ENCODE measurements around the gene TMEM100. TPM values are rescaled to one million over a fixed set of nuclear protein-coding genes. Genes with fewer than 3 reads are reported as not detected.

TMEM100 gene
- total RNA-seq, 4 donors from 2014 or later, result 2.8 to 26.3 (median 6.2) TPM

- no peak overlapping the region for H3K27ac ChIP-seq
- no peak for TF ChIP-seq POLR2A (IDR thresholded peaks at IDR 0.05)
- TF ChIP-seq CTCF (IDR thresholded peaks at IDR 0.05), result no peak
- intact Hi-C loops (cut with DNase I; ENCODE audit: low total_unique reads), result no loop called here
- no peaks in the 10 kb centered on the region for H3K9me3 ChIP-seq
- no peak overlapping the region for H3K4me3 ChIP-seq
- H3K27me3 ChIP-seq, result no peaks in the 10 kb centered on the region
- H3K4me1 ChIP-seq, result no peaks in the 10 kb centered on the region
- no peaks in the 10 kb centered on the region for H3K36me3 ChIP-seq
- no peak for DNase-seq
Measured at GRCh38 chr17:55709440-55709839, 13.2 kb downstream of the TMEM100 start.

GRCh38 chr17:55708175-55708974, 14.3 kb downstream of the TMEM100 start:
- intact Hi-C loops (cut with DNase I; ENCODE audit: low total_unique reads), result no loop called here
- TF ChIP-seq POLR2A (IDR thresholded peaks at IDR 0.05), result no peak
- TF ChIP-seq CTCF (IDR thresholded peaks at IDR 0.05), result no peak
- H3K4me3 ChIP-seq, result no peak overlapping the region
- H3K9me3 ChIP-seq, result no peaks in the 10 kb centered on the region
- H3K27ac ChIP-seq, result no peak overlapping the region
- no peak for DNase-seq
- H3K36me3 ChIP-seq, result no peaks in the 10 kb centered on the region
- no peaks in the 10 kb centered on the region for H3K4me1 ChIP-seq
- no peaks in the 10 kb centered on the region for H3K27me3 ChIP-seq

GRCh38 chr17:55706808-55707773, 15.6 kb downstream of the TMEM100 start:
- Histone ChIP-seq H3K27me3 (no peaks in the 10 kb centered on the region), H3K9me3 (no peaks in the 10 kb centered on the region), H3K36me3 (no peaks in the 10 kb centered on the region), H3K27ac (no peak overlapping the region), H3K4me3 (no peak overlapping the region), H3K4me1 (no peaks in the 10 kb centered on the region)
- TF ChIP-seq CTCF (IDR thresholded peaks at IDR 0.05), result no peak
- no peak for TF ChIP-seq POLR2A (IDR thresholded peaks at IDR 0.05)
- DNase-seq, result no peak
- intact Hi-C loops (cut with DNase I; ENCODE audit: low total_unique reads), result no loop called here

- Histone ChIP-seq H3K27me3 (no peaks in the 10 kb centered on the region), H3K27ac (no peak overlapping the region), H3K9me3 (no peaks in the 10 kb centered on the region), H3K4me3 (no peak overlapping the region), H3K4me1 (no peaks in the 10 kb centered on the region), H3K36me3 (no peaks in the 10 kb centered on the region)
- TF ChIP-seq POLR2A (IDR thresholded peaks at IDR 0.05) (no peak), CTCF (IDR thresholded peaks at IDR 0.05) (no peak)
- no peak for DNase-seq
- intact Hi-C loops (cut with DNase I; ENCODE audit: low total_unique reads), result no loop called here
Measured at GRCh38 chr17:55705847-55706246, 16.8 kb downstream of the TMEM100 start.

DNA sequence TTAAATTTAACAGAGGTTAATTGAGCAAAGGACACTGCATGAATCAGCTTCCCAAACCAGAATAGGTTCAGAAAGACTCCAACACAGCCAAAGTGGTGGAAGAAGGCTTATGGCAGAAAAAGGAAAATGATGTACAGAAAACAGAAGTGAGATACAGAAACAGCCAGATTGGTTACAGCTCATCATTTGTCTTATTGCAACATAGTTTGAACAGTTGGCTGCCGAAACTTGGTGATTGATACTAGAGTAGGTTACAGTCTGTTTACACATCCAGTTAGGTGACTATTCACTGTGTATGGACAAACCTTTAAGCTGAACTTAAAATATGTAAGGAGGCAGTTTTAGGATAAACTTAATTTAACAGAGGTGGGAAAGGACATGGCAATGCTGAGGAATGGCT, 18.3 kb downstream of the TMEM100 start:
- H3K36me3 ChIP-seq, result no peaks in the 10 kb centered on the region
- no peak overlapping the region for H3K27ac ChIP-seq
- no peak for DNase-seq
- no peaks in the 10 kb centered on the region for H3K4me1 ChIP-seq
- H3K9me3 ChIP-seq, result no peaks in the 10 kb centered on the region
- TF ChIP-seq CTCF (IDR thresholded peaks at IDR 0.05) (no peak), POLR2A (IDR thresholded peaks at IDR 0.05) (no peak)
- intact Hi-C loops (cut with DNase I; ENCODE audit: low total_unique reads), result no loop called here
- H3K27me3 ChIP-seq, result no peaks in the 10 kb centered on the region
- H3K4me3 ChIP-seq, result no peak overlapping the region

All from uterus (tissue), 4 donors.